ENCODE measurements around the gene CIAO2B.

GRCh38 chr16:66975302-66975893 is 41.2 kb upstream of the CIAO2B start:
- no peak for TF ChIP-seq ARNTL (CRISPR knock-in tag; IDR thresholded peaks at IDR 0.05; ENCODE audit: borderline replicate concordance, low read depth)
- TF ChIP-seq, protein P1, sequence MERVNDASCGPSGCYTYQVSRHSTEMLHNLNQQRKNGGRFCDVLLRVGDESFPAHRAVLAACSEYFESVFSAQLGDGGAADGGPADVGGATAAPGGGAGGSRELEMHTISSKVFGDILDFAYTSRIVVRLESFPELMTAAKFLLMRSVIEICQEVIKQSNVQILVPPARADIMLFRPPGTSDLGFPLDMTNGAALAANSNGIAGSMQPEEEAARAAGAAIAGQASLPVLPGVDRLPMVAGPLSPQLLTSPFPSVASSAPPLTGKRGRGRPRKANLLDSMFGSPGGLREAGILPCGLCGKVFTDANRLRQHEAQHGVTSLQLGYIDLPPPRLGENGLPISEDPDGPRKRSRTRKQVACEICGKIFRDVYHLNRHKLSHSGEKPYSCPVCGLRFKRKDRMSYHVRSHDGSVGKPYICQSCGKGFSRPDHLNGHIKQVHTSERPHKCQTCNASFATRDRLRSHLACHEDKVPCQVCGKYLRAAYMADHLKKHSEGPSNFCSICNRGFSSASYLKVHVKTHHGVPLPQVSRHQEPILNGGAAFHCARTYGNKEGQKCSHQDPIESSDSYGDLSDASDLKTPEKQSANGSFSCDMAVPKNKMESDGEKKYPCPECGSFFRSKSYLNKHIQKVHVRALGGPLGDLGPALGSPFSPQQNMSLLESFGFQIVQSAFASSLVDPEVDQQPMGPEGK (CRISPR knock-in tag; IDR thresholded peaks at IDR 0.05; ENCODE audit: borderline replicate concordance), result no peak
- TF ChIP-seq CSDC2 (CRISPR knock-in tag; IDR thresholded peaks at IDR 0.05), result no peak
- no peak for TF ChIP-seq OSR1 (CRISPR knock-in tag; IDR thresholded peaks at IDR 0.05)
- TF ChIP-seq ZNF8 (CRISPR knock-in tag; IDR thresholded peaks at IDR 0.05), result no peak
- no peak for TF ChIP-seq ISL1 (CRISPR knock-in tag; IDR thresholded peaks at IDR 0.05)
- TF ChIP-seq ZNF70 (CRISPR knock-in tag; IDR thresholded peaks at IDR 0.05), result no peak
- TF ChIP-seq RARB (CRISPR knock-in tag; IDR thresholded peaks at IDR 0.05), result no peak
